Psoas muscle (tissue), 8 donors: Measurements from ENCODE around the gene BTNL2. TPM values are rescaled to one million over a fixed set of nuclear protein-coding genes. Genes with fewer than 3 reads are reported as not detected.
A peak's percentile ranks its signal among the peaks of the same experiment; 100 is the strongest.

Source experiments
- ATAC-seq, 4 donors: fragments of 200-7000 bp; cut with Tn5 transposase; one replicate each; pipeline ENCODE4 v1.9.1; 2020; ENCODE audit warnings: moderate library complexity in 3 of 4, mild to moderate bottlenecking in 2 of 4
- DNase-seq, 2 donors: peaks; one replicate each; pipeline ENCODE4 v3.0.0-alpha.2; 2020
- H3K27ac ChIP-seq: fragments of 200-600 bp; one replicate; pipeline ENCODE4 v1.8.0; 2022
- H3K27me3 ChIP-seq, 3 donors: fragments of 200-600 bp in 1 of 3; one replicate each; pipeline versions ENCODE4 v1.6.1 to v1.8.0; 2013 to 2022; ENCODE audit warnings: low read length in 2 of 3, mild to moderate bottlenecking in 2 of 3, moderate library complexity in 1 of 3; ENCODE audit not compliant: insufficient read depth in 3 of 3
- H3K36me3 ChIP-seq, 2 donors: fragments of 200-600 bp in 1 of 2; one replicate each; pipeline versions ENCODE4 v1.6.1 to v1.8.0; 2013 to 2022; ENCODE audit warnings: low read depth in 1 of 2, mild to moderate bottlenecking in 1 of 2, moderate library complexity in 1 of 2; ENCODE audit not compliant: insufficient read depth in 1 of 2
- H3K4me1 ChIP-seq: fragments of 200-600 bp; one replicate; pipeline ENCODE4 v1.8.0; 2022
- H3K4me3 ChIP-seq: fragments of 200-600 bp; one replicate; pipeline ENCODE4 v1.8.0; 2022; ENCODE audit warnings: mild to moderate bottlenecking
- H3K9me3 ChIP-seq: fragments of 200-600 bp; one replicate; pipeline ENCODE4 v1.8.0; 2022
- CTCF ChIP-seq: fragments of 200-600 bp; IDR thresholded peaks from one replicate; pipeline ENCODE4 v1.8.0; 2022; ENCODE audit warnings: antibody characterized with exemption
- WGBS, 3 donors: extraction: QIAGEN DNeasy Blood & Tissue Kit; methylation state at CpG; one replicate each; pipeline versions ENCODE4 v1.1.6 to v1.1.7; 2013; 5-methylcytosine and 5-hydroxymethylcytosine counted together
- intact Hi-C, 2 donors: fragments of 100-400 bp; cut with DNase I; formaldehyde crosslinking; loops; one replicate each; pipeline versions ENCODE4 v1.11.0 to v1.14.2; 2022
- polyA plus RNA-seq, 3 donors: library from polyadenylated mRNA; stranded (reverse); fragments of 200-250 nt; gene quantifications; one replicate each; pipeline ENCODE4 v1.2.3, GENCODE V29; 2013
- total RNA-seq, 4 donors: library from RNA; stranded (reverse); fragmentation: NEBNext Ultra II Directional in 2 of 4; extraction: Animal tissue kit (Norgen Biotek cat#: 25700) in 2 of 4; gene quantifications; one replicate each; pipeline versions ENCODE4 v1.2.1 to v1.2.4, GENCODE V29; 2021 to 2023
- donor health status: healthy with polysubstance abuse.
- donor health status: DM: no; HTN: no; CAD: no; lungs with moderate emphysema.
- donor health status: Bipolar disorder and iron deficiency.
- donor health status: healthy.
- donor health status: DM: yes; HTN: yes; CAD: no.
- donor health status: DM: no; HTN: no; CAD: no.
- donor health status: DM: no; HTN: no; CAD: no.
- donor health status: DM: yes; HTN: yes; CAD: no.

Gene BTNL2
- total and polyA plus RNA-seq, 7 donors = not detected

GRCh38 chr6:32444433-32444832, 37.5 kb upstream of the BTNL2 start:
- 60 to 97% (median 61%) methylated on average over 2 of the region's 2 CpGs for WGBS, 3 donors
- no peak for TF ChIP-seq CTCF
- intact Hi-C loops = no loop called here
- Histone ChIP-seq H3K36me3 (no peaks in the 10 kb centered on the region), H3K27me3 (peaks cover 0 to 5% (median 0%) of the 10 kb centered on the region in 3 donors), H3K4me1 (no peaks in the 10 kb centered on the region), H3K27ac (no peak overlapping the region), H3K9me3 (no peaks in the 10 kb centered on the region), H3K4me3 (no peak overlapping the region)
- DNase-seq (no peak), ATAC-seq (no peak)

DNA sequence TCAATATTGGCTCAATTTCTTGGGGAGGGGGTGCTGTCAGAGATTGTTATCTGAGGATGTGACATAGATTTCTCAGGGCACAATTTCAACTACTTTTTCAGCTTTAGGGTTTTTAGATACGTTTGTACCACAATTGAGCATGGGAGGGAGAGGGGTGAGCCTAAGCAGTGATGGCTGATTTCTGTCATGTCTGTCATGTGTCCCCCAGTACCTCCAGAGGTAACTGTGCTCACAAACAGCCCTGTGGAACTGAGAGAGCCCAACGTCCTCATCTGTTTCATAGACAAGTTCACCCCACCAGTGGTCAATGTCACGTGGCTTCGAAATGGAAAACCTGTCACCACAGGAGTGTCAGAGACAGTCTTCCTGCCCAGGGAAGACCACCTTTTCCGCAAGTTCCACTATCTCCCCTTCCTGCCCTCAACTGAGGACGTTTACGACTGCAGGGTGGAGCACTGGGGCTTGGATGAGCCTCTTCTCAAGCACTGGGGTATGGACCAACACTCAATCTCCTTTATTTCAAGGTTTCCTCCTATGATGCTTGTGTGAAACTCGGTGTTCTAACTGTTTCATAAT, 36.1 kb upstream of the BTNL2 start:
- no peaks in the 10 kb centered on the region for H3K36me3 ChIP-seq
- TF ChIP-seq CTCF = no peak
- H3K27ac ChIP-seq = no peak overlapping the region
- ATAC-seq (no peak), DNase-seq (no peak)
- WGBS, 3 donors = 68 to 73% (median 73%) methylated on average over 8 of the region's 8 CpGs
- intact Hi-C loops = no loop called here
- H3K9me3 ChIP-seq = no peaks in the 10 kb centered on the region
- H3K4me3 ChIP-seq = no peak overlapping the region
- no peaks in the 10 kb centered on the region for H3K4me1 ChIP-seq
- peaks cover 0 to 5% (median 0%) of the 10 kb centered on the region in 3 donors for H3K27me3 ChIP-seq

DNA sequence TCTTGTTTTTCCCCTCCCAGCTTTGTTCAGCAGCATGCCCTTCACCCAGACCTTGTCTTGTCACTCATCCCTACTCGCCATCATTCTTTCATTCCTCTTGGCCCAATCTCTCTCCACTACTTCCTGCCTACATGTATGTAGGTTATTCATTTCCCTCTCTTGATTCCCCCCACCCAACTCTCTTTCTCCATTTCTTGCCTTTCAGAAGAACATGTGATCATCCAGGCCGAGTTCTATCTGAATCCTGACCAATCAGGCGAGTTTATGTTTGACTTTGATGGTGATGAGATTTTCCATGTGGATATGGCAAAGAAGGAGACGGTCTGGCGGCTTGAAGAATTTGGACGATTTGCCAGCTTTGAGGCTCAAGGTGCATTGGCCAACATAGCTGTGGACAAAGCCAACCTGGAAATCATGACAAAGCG, 35.3 kb upstream of the BTNL2 start:
- H3K9me3 ChIP-seq = no peaks in the 10 kb centered on the region
- no peak for TF ChIP-seq CTCF
- H3K4me1 ChIP-seq = no peaks in the 10 kb centered on the region
- no peak overlapping the region for H3K27ac ChIP-seq
- ATAC-seq = no peak
- peaks cover 0 to 5% (median 0%) of the 10 kb centered on the region in 3 donors for H3K27me3 ChIP-seq
- 79 to 81% (median 81%) methylated on average over 7 of the region's 7 CpGs for WGBS, 3 donors
- DNase-seq = no peak
- intact Hi-C loops = no loop called here
- no peak overlapping the region for H3K4me3 ChIP-seq
- H3K36me3 ChIP-seq = no peaks in the 10 kb centered on the region

DNA sequence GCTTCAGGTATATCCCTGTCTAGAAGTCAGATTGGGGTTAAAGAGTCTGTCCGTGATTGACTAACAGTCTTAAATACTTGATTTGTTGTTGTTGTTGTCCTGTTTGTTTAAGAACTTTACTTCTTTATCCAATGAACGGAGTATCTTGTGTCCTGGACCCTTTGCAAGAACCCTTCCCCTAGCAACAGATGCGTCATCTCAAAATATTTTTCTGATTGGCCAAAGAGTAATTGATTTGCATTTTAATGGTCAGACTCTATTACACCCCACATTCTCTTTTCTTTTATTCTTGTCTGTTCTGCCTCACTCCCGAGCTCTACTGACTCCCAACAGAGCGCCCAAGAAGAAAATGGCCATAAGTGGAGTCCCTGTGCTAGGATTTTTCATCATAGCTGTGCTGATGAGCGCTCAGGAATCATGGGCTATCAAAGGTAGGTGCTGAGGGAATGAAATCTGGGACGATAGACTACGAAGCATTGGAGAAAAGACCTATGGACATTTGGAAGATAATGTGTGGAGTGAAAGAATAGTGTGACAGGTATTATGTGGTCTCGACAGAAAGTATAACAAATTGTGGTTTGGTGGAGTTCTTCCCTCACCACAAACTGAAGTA, 32.7 kb upstream of the BTNL2 start, which contains the start of gene HLA-DRA:
Gene HLA-DRA (plus strand): TSS at position 286 of the 613 bp plus-strand sequence. CDS start 64 bp downstream, at position 350.
- Histone ChIP-seq H3K27ac (peak within 1 kb of the TSS; percentile 50), H3K27me3 (peaks cover 0 to 5% (median 0%) of the 10 kb centered on the region in 3 donors), H3K4me1 (no peaks in the 10 kb centered on the region), H3K36me3 (no peaks in the 10 kb centered on the region), H3K9me3 (no peaks in the 10 kb centered on the region), H3K4me3 (peak within 1 kb of the TSS; percentile 59)
- DNase-seq (no peak), ATAC-seq (peak in 3 of 4 donors; percentile 27 to 76 (median 48))
- 33 to 35% (median 33%) methylated on average over 9 of the region's 9 CpGs for WGBS, 3 donors
- TF ChIP-seq CTCF = no peak
- intact Hi-C loops = no loop called here
